Measurements from ENCODE around the gene PRKCZ.
A peak's percentile ranks its signal among the peaks of the same experiment; 100 is the strongest.

Gene PRKCZ

DNA sequence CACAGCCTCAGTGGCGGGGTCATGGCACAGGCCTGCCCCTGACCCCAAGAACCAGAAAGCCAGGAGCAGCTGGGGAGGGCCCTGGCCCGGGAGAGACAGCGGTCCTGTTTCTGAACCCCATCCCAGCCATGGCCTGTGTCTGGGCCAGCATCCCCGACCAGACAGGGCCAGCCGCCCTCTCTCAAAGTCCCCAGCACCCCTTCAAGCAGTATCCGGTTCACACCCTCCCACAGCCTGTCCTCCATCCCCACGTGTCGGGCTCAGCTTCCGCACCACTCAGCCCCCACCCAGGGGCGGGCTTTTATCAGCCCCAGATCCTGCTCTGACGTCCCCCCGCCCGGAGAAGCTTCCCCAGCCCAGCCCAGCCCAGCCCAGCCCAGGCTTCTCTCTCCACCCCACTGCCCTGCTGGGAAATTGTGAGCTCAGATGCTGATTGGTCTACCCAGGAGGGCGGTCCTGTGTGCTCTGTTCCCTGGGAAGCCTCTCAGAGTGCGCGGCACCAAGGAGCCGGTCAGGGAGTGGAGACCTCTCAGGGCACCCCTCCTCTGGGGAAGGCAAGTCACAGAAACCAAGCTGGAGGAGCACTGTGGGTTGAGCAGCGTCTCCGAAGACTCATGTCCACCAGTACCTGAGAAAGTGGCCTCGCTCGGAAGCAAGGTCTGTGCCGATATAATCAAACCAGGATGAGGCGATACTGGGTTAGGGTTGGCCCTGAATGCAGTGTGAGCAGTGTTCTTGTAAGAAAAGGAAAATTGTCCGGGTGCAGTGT lies 149.0 kb downstream of the PRKCZ start:
- peak; percentile 94 for DNase-seq

DNA sequence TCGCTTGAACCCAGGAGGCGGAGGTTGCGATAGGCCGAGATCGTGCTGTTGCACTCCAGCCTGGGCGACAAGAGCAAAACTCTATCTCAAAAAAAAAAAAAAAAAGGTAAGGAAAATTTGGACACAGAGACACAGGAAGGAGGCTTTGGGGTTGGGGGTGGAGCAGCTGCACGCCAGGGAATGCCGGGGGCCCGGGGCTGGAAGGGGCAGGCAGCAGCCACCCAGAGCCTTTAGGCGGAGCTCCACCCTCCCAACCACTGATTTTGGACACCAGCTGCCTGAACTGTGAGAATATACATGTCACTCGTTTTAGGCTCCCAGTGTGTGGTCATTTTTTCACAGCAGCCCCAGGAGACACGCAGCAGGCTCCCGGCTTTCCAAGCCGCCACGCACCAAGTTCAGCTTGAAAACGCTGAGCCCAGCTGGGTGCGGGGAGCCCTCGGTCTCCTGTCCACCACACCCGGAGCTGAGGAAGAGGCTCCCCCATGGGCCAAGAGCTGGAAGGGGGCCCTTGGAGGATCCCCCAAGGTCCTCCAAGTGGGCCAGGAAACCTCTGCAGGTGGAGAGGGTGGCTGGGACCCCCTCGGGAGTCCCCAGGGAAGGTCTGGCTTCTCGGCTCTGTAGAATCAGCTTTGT lies 150.2 kb downstream of the PRKCZ start:
- no peak for DNase-seq

GRCh38 chr1:2201062-2201461 lies 150.9 kb downstream of the PRKCZ start:
- DNase-seq: no peak

DNA sequence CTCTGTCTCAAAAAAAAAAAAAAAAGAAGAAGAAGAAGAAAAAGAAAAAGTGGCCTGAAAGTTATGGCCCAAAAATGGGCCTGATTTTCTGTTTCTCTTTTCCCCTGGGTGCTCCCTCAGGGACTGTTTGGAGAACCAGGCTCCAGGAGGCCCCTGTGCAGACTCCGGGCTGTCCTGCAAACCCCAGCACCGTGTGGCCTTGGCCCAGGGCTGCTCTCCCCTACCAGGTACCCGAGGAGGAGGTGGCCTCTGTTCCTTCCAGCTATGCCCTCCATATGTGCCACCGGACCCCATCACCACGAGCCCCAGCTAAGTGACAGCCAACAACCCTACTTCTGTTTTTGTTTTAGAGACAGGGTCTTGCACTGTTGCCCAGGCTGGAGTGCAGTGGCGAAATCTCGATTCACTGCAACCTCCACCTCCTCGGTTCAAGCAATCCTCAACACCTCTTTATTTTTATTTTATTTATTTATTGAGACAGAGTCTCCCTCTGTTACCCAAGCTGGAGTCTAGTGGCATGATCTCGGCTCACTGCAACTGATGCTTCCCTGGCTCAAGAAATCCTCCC lies 151.9 kb downstream of the PRKCZ start:
- DNase-seq: no peak

GRCh38 chr1:2202843-2203601 lies 152.8 kb downstream of the PRKCZ start:
- DNase-seq: no peak

GRCh38 chr1:2203671-2204414 lies 153.6 kb downstream of the PRKCZ start:
- no peak for DNase-seq

- peak; percentile 95 for DNase-seq
Measured at GRCh38 chr1:2204415-2205190, 154.4 kb downstream of the PRKCZ start.

- peak; percentile 97 for DNase-seq
Measured at GRCh38 chr1:2205191-2205952, 155.2 kb downstream of the PRKCZ start.

- no peak for DNase-seq
Measured at GRCh38 chr1:2206813-2207487, 156.7 kb downstream of the PRKCZ start.

- DNase-seq: no peak
Measured at GRCh38 chr1:2208309-2209239, 158.4 kb downstream of the PRKCZ start.

- no peak for DNase-seq
Measured at GRCh38 chr1:2209400-2210083, 159.3 kb downstream of the PRKCZ start.

- DNase-seq: no peak
Measured at GRCh38 chr1:2210084-2210653, 160.0 kb downstream of the PRKCZ start.

DNA sequence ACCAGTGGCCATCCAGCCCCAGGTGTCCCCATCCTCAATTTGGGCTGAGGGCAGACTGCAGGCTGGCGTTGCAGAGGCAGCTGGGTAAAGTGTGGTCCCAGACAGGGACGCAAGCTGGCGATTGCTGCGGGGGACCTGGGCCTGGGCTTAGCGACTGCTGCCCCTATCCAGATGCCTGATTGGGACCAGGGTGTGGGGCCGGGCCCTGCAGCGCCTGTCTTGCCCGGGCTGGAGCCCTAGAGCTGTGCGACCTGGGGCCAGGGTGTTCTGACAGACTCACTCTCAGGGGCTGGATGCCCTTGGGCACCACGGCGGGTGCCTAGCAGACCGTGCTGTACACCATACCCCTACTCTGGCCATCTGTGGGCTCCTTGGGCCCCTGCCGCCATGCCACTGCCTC lies 160.6 kb downstream of the PRKCZ start:
- no peak for DNase-seq

DNA sequence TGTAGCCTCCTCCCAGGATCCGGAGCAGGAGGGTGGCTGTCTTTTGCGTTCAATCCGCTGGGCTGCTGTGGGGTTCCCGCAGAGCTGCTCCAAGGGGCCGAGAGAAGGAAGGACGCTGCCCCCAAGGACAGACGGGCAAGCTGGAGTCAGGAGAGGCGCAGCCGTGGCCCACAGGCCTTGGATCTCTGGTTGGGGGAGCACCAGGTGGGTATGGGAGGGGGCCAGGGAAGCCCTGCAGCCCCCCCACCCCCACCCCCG lies 162.0 kb downstream of the PRKCZ start:
- DNase-seq: no peak

DNA sequence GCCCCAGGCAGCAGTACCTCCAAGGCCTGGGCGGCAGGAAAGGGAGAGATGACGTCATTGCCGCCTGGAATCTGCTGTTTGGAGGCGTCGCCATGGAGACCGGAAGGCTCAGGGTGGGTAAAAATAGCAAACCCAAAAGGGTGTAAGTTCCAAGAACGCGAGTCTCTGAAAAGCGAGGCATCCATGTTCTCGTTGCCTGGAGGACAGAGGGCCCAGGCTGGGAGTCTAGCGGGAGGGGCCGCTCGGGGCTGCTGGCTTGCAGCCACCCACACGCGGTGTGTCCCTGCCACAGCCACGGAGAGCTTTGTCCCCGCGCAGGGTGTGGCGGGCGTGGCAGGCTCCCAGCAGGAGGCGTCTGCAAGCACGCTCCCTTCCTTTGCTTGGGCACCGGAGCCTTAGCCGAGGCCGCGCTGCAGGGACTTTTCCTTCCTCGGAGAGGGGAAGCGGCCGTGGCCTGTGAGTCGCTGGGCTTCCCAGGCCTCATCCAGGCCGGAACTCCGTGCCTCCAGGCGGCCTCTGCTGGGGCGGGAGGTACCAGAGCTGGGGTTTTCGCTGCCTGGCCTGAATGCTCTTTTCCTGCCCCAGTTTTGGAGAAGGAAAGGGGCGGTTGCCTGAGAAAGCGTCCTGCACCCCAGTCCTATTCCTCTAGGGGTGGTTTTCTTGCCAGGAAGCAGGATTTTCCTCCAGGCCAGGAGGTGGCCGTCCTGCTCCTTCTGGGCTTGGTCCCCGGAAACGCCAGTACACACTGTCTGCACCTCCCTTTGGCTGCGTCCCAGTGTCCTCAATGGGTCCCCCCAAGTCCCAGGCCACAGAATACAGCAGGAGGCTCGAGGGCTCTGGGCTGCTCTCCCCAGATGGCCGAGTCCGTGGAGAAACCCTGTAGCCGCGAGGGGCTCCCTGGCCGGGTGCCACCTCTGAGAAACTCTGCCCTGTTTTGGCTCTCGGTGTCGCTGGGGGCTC lies 162.6 kb downstream of the PRKCZ start:
- peak; percentile 97 for DNase-seq

DNA sequence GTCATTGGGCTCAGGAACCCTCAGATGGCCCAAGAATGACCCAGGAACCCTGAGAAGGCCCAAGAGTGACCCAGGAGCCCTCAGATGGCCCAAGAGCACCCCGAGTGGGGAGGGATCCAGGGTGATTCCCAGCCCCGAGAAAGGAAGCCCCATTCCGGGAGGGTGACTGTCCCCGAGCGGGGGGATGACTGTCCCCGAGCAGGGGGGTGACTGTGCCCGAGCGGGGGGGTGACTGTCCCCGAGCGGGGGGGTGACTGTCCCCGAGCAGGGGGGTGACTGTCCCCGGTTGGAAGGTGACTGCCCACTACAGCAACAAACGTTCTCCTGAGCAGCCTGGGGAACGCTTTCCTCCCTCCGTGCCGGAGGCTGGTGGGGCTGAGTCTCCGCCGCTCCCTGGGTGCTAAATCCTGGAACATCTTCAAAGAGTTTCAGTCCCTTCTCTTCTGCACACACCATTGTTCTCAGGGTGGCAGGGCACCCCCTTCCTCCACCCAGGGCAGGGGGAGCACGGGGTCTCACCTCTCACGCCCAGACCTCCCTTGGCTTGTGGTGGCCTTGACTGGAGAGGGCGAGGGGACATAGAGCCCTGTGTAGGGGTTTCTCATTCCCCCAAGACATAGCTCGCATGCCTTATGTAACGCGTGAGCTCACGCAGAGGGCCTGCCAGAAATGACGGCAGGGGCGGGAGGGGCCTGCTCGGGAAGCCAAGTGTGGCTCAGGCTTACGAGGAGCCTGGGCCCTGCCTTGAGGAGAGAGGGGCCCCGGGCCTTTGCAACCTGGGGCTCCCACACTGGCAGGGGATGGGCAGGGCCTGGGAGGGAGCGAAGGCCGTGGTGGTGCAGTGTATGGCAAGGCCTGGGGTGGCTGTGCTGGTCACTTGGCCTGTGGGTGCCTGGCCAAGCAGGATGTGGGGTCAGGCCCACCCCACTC lies 163.6 kb downstream of the PRKCZ start:
- DNase-seq: no peak

Measured in islet precursor cell (in vitro differentiated cells).